ENCODE data around the gene METTL8.

GRCh38 chr2:171451074-171451473 is 17.3 kb upstream of the METTL8 start:
- TF ChIP-seq EZH2phosphoT487 (IDR thresholded peaks at IDR 0.05; ENCODE audit: borderline replicate concordance) (no peak), CTCF (conservative IDR thresholded peaks at IDR 0.05; ENCODE audit: low read length) (no peak)
